ENCODE data around the gene DGCR2.

The DGCR2 gene

DNA sequence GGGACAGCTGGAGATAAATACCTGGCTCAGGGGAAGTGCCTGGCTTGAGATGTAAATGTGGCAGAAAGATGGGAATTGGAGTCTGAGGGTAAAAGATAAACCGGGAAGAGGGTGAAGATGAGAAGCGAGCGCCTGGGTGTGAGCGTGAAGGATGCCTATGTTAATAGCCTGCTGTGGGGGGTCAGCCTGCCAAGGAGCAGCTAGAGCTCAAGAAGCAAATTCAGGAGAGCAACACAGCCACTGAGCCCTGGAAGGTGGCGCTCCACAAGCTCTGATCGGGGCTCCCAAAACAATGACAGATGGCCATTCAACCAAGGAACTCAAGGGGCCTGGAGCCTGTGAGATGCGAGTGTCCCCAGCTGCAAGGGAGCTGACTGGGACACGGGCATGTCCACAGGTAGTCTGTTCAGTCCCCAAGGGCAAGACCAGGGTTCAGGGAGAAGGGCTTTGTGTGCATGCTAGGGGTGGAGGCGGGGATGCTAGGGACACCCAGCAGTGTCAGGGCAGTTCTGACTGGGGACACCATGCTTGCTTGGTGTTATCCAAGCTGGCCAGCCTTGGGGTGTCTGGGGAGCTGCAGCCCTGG lies 25.1 kb upstream of the DGCR2 start:
- no peak for DNase-seq (ENCODE audit: low read depth, low spot score)
- no peak overlapping the region for H3K27ac ChIP-seq

DNA sequence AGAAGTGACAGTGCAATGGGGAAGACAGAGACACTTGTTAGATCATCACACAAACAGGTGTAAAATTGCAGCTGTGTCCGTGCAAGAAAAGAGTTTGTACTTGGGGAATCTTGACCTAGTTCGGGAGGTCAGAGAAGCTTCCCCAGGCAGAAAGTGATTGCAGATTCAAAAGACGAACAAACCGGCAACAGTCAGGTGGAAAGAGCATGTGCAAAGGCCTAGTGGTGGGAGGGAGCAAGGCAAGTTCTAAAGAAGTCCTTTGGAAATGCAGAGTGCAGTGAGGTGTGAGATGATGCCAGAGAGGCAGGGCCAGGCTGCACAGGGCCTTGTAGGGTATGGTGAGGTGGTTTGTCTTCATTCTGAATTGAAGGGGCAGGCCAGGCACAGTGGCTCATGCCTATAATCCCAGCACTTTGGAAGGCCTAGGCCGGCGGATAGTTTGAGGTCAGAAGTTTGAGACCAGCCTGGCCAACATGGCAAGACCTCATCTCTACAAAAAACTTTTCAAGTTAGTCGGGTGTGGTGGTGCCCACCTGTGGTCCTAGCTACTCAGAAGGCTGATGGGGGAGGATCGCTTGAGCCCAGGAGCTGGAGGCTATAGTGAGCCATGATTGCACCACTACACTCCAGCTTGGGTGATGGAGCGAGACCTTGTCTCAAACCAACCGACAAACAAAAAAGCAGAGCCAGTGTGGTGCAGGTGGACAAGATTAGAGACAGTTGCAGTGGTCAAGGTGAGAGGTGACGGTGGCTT lies 24.2 kb upstream of the DGCR2 start:
- DNase-seq (ENCODE audit: low read depth, low spot score), result no peak
- H3K27ac ChIP-seq, result no peak overlapping the region

DNA sequence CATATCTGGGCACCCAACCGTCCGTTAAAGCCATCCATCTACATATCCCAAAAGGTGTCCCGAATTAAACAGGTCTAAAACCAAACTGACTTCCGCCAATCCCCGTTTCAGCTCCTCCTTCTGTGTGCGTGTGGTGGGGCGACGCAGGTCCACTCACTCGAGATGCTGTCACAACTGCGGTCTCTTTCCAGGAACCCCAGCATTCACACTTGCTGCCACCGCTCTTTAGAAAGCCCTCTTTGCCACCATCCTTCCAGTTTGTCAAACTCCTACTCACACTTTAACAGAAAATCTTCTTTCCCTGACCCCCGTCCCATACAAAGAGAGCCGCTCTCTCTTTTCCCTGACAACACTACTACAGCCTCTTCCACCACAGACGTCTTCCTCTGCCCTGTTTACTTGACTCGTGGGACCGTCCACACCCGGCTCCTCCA lies 21.8 kb upstream of the DGCR2 start:
- no peak for DNase-seq (ENCODE audit: low read depth, low spot score)
- peak overlapping the region; percentile 29 for H3K27ac ChIP-seq

DNA sequence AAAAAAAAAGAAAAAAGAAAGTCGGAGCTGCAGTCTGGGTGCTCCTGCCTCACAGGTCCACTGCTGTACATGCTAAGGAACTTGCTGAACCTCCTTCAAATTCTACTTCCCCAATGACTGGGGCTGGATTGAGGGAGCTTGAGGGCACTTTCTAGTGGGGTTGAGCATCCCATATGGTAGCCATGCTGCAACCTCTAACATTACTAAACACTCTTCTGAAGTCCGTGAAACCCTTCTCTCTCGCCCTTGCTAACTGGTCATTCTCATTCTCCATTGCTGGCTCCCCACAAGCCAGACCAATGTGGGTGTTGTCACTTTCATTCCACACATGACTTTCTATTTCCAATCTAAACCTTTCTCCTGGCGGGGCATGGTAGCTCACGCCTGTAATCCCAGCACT lies 21.0 kb upstream of the DGCR2 start:
- DNase-seq (ENCODE audit: low read depth, low spot score), result no peak
- no peak overlapping the region for H3K27ac ChIP-seq

DNA sequence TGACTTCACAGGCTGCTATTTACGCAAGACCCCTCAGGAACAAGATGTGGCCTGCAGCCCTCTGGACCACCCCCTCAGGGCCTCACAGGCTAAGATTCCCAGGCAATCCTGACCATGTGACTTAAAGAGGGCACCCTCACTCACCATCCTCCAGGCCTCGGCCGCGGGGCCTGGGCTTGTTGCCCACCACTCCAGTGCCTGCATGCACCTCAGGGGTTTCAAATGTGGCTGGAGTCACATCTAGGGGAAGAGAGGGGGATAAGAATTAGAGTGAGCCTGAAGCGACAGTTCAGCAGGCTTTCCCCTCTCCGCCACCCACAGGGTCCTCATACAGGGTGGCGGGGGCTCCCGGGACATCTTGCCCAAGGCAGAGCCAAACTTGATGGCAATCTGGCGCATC lies 20.2 kb upstream of the DGCR2 start:
- DNase-seq (ENCODE audit: low read depth, low spot score), result no peak

DNA sequence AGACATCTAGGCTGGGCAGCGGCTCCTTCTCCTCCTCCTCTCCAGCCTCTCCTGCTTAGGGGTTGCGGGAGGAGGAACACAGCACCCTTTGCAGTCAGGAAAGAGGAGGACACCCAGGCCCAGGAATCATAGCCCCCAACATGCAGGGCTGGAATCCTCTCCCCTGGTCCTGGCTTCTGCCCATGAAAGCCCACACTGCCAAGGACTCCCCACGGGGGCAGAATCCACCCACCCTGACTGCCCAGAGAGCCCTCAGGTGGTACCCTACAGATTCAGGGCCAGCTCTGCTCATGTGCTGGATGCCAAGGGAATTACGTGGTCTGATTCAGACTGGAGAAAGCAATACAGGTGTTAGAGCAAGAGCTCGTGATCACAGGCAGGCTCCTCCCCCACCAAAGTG lies 17.8 kb upstream of the DGCR2 start:
- no peak overlapping the region for H3K27ac ChIP-seq
- DNase-seq (ENCODE audit: low read depth, low spot score), result no peak

More for the DNA sequence above, 20.2 kb upstream of the DGCR2 start:
- no peak overlapping the region for H3K27ac ChIP-seq

DNA sequence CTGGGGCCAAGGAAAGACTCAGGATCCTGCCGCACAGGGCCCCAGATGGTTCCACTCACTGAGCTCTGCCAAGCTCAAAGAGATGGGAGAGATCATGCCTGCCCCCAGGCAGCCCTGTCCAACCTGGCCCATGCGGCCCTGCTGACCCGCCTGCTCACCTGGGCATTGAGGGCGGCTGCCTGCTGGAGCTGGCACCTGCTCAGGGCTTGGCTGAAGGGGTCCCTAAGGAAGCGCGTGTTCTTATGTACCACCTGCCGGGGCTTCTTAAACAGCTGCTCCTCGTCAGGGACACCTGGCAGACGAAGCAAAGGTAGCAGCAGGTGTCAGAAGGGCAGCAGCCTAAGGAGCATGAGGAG lies 16.8 kb upstream of the DGCR2 start:
- no peak for DNase-seq (ENCODE audit: low read depth, low spot score)
- H3K27ac ChIP-seq, result no peak overlapping the region

DNA sequence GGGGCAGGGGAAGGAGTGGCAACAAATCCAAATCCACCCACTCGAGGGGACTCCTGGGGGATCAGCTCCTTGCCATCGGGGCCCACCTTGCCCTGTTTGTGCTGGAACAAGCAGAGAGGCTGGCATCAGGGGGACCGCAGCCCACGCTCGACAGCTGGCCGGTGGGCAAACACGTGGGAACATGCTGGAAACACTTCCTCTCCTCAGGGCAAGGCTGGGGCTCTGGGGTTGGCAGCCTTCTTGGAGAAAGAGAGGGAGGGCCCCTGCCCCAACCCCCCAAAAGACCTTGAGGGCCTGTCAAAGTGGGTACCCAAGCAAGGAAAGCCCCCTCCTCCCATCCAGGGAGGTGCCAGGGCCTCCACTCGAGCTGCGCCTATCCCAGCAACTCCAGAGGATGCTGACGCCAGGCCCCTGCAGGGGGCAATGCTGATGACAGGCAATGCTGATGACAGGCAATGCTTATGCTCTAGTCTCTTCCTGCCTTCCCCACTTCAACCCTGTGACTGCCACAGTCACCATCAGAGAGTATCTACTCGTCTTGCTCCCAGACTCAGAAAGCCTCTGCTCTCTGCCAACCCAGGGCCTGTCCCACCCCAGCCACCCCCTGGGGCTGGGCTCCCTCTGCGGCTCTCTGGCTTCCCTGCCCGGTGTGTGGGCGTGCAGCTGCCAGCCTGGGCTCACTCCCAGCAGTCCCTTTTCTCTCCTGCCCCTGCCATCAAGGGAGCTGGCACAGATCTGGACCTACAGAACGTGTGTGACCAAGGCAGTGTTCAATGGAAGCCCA lies 16.2 kb upstream of the DGCR2 start:
- H3K27ac ChIP-seq, result no peak overlapping the region

DNA sequence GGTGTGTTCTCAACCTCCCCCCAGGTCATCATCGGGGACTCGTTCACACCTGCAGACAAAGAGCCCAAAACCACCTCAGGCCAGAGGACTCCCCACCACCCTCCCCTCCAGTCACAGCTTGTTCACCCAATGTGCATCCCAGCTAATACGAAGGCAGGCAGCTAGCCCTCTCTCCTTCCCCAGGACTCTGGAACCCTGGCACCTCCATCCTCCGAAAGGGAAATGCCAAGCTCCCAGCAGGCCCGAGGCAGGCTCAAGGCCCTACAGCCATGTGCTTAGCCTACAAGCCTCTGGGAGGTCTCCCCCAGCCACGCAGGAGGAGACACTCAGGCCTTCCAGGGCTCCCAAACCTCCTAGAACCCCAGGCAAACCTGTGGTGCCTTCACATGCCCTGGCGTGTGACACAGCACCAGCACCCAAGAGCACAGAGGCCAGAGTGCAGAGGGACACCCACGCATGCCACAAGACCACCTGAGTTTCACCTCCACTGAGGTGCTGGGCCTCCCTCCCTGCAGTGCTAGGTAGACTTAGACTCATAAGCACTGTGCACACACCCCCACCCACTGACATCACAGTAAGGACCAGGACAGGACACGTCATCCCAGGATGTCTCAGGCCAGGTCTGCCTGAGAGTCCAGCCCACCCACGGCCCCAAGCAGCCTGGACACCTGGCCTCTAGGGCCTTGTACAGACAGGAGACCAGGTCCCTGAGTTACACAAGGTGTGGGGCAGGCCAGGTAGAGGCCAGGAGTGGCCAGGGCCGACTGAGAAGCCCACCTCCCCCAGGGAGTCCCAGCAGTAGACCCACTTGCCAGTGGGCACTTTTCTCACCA lies 15.4 kb upstream of the DGCR2 start:
- no peak overlapping the region for H3K27ac ChIP-seq
- DNase-seq (ENCODE audit: low read depth, low spot score), result no peak

More for the DNA sequence above, 16.2 kb upstream of the DGCR2 start:
- no peak for DNase-seq (ENCODE audit: low read depth, low spot score)

DNA sequence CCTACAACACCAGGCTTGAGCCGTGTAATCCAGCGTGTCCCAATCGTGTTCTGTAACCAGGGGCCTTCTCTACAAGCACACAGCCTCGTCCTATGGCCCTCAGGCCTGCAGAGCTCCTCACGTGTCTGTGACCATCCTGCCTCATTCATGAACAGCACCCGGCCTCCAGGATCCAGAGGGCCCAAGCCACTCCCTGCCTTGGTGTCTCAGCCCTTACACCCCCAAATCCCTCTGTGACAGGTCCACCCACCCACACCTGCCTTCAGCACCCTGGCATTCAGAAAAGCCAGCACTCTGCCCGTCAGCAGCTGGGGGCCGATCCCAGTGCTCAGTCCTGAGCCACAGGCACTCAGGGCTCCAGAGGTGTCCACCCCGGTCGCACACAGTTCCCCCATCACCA lies 14.7 kb upstream of the DGCR2 start:
- no peak overlapping the region for H3K27ac ChIP-seq
- DNase-seq (ENCODE audit: low read depth, low spot score), result no peak

DNA sequence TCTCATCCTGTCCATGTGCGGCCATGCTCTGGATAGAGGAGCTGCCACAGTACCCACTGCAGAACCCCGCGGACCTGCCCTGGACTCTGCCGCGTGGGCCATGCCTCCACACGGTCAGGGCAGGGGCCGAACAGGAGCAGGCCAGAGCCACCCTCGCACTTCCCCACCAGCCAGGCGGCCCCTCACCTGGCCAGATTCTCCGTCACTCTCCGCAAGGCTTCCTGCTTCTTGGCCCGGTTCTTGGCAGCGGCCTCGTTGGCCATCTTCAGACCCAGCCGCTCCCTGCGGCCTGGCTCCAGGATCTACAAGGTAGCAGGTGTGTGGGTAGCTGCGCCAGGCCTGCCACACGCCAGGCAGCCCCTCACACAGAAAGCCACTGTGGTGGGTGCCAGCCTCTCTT lies 12.7 kb upstream of the DGCR2 start:
- no peak for DNase-seq (ENCODE audit: low read depth, low spot score)
- H3K27ac ChIP-seq, result no peak overlapping the region

DNA sequence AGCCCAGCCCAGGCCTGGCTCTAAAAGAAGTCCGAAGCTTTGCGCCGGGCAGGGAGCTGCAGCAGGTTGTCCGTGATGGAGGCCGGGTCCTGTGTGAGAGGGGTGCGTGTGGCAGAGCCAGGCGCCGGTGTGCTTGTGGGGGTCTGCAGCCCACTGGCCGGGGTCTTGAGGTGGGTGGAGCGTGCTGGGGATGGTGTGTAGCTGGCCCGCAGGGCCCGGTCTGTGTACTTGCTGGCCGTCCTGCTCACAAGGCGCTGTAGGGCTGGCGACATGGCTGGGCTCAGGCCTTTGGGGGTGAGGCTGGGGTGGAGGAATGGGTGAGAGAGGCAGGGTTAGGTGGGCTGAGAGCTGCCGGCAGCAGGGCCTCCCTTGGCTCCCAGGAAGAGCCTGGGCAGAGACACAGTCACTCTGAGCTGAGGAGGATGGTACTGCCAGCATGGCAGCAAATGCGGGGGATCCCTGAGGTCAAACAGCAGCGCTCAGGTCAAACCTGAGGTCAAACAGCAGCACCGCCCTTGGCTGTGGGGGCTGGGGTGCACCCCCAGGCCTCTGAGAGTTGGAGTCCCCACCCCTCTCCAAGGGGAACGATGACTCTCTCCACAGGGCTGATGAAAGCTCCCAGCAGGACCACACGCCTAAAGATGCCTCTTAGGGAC lies 12.1 kb upstream of the DGCR2 start:
- no peak overlapping the region for H3K27ac ChIP-seq
- no peak for DNase-seq (ENCODE audit: low read depth, low spot score)

DNA sequence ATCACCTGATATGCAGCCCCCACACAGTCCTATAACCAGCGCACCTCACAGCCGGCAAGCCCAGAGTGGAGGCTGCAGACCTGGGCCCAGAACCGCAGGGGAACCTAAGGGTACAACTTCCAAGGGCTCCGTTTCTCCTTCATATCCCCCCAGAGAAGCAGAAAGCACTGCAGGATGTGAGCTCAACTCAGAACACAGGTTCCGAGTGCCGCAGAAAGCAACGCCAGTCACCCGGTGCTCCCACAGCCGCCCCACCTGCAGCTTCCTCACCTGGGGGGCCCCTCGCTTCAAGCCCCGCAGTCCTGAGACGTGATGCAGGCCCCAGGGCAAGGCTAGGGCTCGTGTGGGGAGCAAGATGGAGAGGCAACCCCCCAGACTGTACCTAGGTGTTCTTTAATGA lies 11.3 kb upstream of the DGCR2 start:
- no peak for DNase-seq (ENCODE audit: low read depth, low spot score)
- no peak overlapping the region for H3K27ac ChIP-seq

DNA sequence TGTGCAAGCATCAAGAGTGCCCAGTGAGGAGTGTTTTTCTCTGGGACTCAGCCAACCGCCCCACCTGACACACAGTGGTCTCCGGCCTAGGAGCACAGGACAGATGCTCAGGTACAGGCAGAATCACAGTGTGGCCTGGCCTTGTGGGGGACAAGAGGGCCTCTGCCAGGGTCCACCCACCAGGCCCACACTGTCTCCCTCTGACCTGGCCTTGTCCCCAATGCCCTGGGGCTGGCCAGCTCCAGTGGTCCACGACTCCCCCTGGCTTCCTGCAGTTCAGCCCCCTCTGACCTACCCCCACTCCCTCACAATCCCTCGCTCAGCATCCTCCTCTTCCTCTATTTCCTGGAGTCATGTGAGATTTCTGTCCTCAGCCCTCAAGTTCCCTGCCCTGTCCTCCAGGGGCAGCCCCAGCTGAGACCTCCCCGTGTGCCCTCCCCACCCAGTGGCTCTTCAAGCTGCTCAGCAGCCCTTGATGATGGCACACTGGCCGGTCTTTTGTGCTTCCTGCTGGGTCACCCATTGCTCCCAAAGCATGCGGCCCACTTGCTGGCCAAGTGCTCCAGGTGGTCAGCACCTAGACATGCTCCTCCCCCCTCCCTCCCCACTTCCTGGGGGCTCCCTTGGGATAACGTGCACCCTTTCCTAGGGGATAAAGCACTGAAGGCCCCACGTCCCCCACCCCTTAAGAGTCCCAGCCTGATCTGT lies 10.6 kb upstream of the DGCR2 start:
- no peak for DNase-seq (ENCODE audit: low read depth, low spot score)
- H3K27ac ChIP-seq, result no peak overlapping the region

DNA sequence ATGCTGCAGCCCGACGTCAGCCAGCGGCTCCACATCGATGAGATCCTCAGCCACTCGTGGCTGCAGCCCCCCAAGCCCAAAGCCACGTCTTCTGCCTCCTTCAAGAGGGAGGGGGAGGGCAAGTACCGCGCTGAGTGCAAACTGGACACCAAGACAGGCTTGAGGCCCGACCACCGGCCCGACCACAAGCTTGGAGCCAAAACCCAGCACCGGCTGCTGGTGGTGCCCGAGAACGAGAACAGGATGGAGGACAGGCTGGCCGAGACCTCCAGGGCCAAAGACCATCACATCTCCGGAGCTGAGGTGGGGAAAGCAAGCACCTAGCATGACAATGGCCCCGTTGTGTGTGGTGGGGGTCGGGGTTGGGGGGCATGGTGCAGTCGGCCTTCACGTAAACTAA lies 9.9 kb upstream of the DGCR2 start:
- DNase-seq (ENCODE audit: low read depth, low spot score), result no peak
- no peak overlapping the region for H3K27ac ChIP-seq

DNA sequence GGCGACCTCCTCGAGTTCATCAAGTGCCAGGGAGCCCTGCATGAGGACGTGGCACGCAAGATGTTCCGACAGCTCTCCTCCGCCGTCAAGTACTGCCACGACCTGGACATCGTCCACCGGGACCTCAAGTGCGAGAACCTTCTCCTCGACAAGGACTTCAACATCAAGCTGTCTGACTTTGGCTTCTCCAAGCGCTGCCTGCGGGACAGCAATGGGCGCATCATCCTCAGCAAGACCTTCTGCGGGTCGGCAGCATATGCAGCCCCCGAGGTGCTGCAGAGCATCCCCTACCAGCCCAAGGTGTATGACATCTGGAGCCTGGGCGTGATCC lies 9.4 kb upstream of the DGCR2 start:
- DNase-seq (ENCODE audit: low read depth, low spot score), result no peak
- H3K27ac ChIP-seq, result no peak overlapping the region

DNA sequence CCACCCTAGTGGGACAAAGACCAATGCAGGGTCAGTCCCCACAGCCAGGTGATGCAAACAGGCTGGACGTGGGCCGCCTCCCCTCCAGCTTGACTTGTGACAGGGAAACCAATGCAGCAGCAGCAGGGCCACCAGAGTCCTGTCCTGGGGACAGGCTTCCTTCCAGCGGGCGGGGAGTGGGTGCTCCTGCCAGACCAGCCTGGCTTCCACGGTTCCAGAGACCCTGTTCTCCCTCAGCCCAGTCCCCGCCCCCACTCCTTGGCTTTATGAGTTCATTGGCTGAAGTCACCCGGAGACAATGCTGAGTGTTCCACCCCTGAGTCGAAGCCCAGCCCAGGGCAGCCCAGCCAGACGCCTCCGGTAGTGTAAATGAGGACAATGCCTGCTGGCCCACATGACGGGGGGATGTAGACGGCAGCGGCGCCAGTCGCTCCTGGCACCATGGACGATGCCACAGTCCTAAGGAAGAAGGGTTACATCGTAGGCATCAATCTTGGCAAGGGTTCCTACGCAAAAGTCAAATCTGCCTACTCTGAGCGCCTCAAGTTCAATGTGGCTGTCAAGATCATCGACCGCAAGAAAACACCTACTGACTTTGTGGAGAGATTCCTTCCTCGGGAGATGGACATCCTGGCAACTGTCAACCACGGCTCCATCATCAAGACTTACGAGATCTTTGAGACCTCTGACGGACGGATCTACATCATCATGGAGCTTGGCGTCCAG lies 8.9 kb upstream of the DGCR2 start, which contains the start of gene TSSK2:
TSS of gene TSSK2 (plus strand) at position 350 of the 726 bp plus-strand sequence. CDS start at position 442, 92 bp downstream.
- H3K27ac ChIP-seq, result peak within 1 kb of the TSS; percentile 54
- no peak for DNase-seq (ENCODE audit: low read depth, low spot score)

DNA sequence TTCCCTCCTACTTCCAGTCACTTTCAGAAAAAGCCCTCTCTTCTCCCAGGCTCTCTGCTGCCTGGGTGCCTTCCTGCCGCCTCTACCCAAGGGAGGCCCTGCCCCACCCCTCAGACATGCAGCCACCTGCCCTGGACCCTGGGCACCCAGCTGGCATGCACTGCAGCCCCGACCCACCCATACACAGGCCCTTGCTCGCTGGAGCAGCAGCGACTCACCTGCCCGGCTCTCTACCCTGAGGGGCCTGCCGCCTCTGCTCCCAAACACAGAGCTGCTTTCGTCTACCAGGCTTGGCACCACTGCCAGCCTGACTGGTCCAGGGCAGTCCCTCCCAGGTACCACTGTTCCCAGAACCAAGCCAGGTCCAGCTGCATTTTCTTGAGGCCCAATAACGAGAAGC lies 7.7 kb upstream of the DGCR2 start:
- peak overlapping the region; percentile 54 for H3K27ac ChIP-seq
- no peak for DNase-seq (ENCODE audit: low read depth, low spot score)

All from epithelial cell of prostate (primary cell).